Esophagus squamous epithelium (tissue), 4 donors: ENCODE data around the gene PFKFB3.

ENCODE experiments used
- POLR2A ChIP-seq, 4 donors: fragments of 450-650 bp; IDR thresholded peaks; one replicate each; pipeline ENCODE4 v1.6.1; 2017; ENCODE audit warnings: antibody characterized with exemption in 4 of 4, mild to moderate bottlenecking in 4 of 4, moderate library complexity in 3 of 4
- TF ChIP-seq, protein P1 (sequence below), 6 experiments: fragments of 450-650 bp in 4 of 6; fragments of 200-600 bp in 2 of 6; sonication (generic) in 2 of 6; IDR thresholded peaks; one replicate each; pipeline ENCODE4 v1.5.1; 2016 to 2019; ENCODE audit warnings: antibody characterized with exemption in 6 of 6, mild to moderate bottlenecking in 4 of 6, moderate library complexity in 4 of 6

DNA sequence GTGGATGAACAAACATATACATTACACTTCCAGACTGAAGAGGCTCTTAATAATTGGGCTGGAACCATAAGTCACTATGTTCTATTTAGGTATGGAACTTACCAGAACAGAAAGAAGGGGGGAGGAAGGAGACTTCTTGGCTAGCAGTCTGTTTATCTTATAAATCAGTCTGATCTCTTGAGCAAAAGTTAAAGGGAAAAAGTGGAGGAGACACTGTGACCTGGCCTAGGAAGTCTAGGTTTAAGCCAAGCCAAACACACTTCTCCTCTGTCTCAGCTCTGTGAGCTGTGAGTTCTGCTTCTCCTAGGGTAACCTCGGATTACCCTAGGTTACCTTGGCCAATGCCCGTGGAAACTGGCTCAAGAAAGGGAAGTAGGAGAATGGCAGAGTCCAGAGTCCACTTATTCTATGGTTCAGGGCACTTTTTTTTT is 95.2 kb downstream of the PFKFB3 start:
- TF ChIP-seq, protein P1, sequence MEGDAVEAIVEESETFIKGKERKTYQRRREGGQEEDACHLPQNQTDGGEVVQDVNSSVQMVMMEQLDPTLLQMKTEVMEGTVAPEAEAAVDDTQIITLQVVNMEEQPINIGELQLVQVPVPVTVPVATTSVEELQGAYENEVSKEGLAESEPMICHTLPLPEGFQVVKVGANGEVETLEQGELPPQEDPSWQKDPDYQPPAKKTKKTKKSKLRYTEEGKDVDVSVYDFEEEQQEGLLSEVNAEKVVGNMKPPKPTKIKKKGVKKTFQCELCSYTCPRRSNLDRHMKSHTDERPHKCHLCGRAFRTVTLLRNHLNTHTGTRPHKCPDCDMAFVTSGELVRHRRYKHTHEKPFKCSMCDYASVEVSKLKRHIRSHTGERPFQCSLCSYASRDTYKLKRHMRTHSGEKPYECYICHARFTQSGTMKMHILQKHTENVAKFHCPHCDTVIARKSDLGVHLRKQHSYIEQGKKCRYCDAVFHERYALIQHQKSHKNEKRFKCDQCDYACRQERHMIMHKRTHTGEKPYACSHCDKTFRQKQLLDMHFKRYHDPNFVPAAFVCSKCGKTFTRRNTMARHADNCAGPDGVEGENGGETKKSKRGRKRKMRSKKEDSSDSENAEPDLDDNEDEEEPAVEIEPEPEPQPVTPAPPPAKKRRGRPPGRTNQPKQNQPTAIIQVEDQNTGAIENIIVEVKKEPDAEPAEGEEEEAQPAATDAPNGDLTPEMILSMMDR (IDR thresholded peaks at IDR 0.05), result no peak
- TF ChIP-seq POLR2A (IDR thresholded peaks at IDR 0.05), result no peak
